Right atrium auricular region (tissue), 2 donors: ENCODE data around the gene EFHD2. TPM values are rescaled to one million over a fixed set of nuclear protein-coding genes. Genes with fewer than 3 reads are reported as not detected.

Experiments
- DNase-seq: peaks from one replicate; pipeline ENCODE4 v3.0.0-alpha.2; 2019; ENCODE audit warnings: low spot score
- H3K27ac ChIP-seq, 2 donors: fragments of 200-600 bp; sonication (generic); 1 replicate in 1 of 2; 2 replicates in 1 of 2; pipeline ENCODE4 v1.5.1; 2016 to 2019
- H3K27me3 ChIP-seq, 2 donors: fragments of 200-600 bp; sonication (generic); one replicate each; pipeline versions ENCODE4 v1.5.1 to v1.6.0; 2017 to 2019
- H3K36me3 ChIP-seq: fragments of 200-600 bp; sonication (generic); one replicate; pipeline ENCODE4 v1.5.1; 2016
- H3K4me1 ChIP-seq, 2 donors: fragments of 200-600 bp; sonication (generic); one replicate each; pipeline versions ENCODE4 v1.5.1 to v1.6.0; 2017 to 2019
- H3K4me3 ChIP-seq, 2 donors: fragments of 200-600 bp; sonication (generic); 1 replicate in 1 of 2; 2 replicates in 1 of 2; pipeline ENCODE4 v1.5.1; 2017 to 2019; ENCODE audit warnings: mild to moderate bottlenecking in 1 of 2, moderate library complexity in 1 of 2
- H3K9me3 ChIP-seq, 2 donors: fragments of 200-600 bp; sonication (generic); one replicate each; pipeline ENCODE4 v1.5.1; 2019
- CTCF ChIP-seq, 2 donors: fragments of 200-600 bp; sonication (generic); IDR thresholded peaks; one replicate each; pipeline ENCODE4 v1.5.1; 2019; ENCODE audit warnings: antibody characterized with exemption in 2 of 2
- total RNA-seq, 2 donors: library from RNA; depleted of rRNA; stranded (reverse); fragments of >200 nt; gene quantifications; one replicate each; pipeline ENCODE4 v1.1.0, GENCODE V29; 2016

The EFHD2 gene
- total RNA-seq, 2 donors from 2014 or later = 13.7 to 23.9 TPM

DNA sequence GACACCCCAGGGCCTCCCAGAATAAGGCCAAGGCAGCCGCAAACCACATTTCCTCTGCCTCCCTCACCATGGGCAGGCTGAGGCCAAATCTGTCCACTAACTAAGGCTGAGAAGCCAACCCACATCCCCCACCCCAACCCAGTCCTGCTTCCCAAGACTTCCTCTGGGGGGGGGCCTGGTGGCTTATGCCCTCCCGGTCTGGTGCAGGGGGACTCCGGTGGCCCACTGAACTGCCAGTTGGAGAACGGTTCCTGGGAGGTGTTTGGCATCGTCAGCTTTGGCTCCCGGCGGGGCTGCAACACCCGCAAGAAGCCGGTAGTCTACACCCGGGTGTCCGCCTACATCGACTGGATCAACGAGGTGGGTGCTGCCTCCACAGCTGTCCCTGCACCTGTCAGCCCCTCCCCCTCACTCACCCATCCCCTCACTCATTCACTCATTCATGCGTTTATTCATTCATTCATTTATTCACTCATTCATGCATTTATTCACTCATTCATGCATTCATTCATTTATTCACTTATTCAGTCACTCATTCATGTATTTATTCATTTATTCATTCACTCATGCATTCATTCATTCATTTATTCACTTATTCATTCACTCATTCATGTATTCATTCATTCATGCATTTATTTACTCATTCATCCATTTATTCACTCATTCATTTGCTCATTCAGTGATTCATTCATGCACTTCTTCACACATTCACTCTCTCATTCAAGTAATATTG lies 35.9 kb downstream of the EFHD2 start:
- Histone ChIP-seq H3K36me3 (no peaks in the 10 kb centered on the region), H3K4me3 (no peak overlapping the region), H3K4me1 (no peaks in the 10 kb centered on the region), H3K27ac (no peak overlapping the region), H3K9me3 (no peaks in the 10 kb centered on the region), H3K27me3 (no peaks in the 10 kb centered on the region)
- no peak for DNase-seq
- no peak for TF ChIP-seq CTCF (IDR thresholded peaks at IDR 0.05)

- Histone ChIP-seq H3K27me3 (no peaks in the 10 kb centered on the region), H3K4me3 (no peak overlapping the region), H3K4me1 (no peaks in the 10 kb centered on the region), H3K27ac (no peak overlapping the region), H3K36me3 (no peaks in the 10 kb centered on the region), H3K9me3 (no peaks in the 10 kb centered on the region)
- no peak for DNase-seq
- no peak for TF ChIP-seq CTCF (IDR thresholded peaks at IDR 0.05)
Measured at GRCh38 chr1:15446212-15446611, 36.5 kb downstream of the EFHD2 start.

DNA sequence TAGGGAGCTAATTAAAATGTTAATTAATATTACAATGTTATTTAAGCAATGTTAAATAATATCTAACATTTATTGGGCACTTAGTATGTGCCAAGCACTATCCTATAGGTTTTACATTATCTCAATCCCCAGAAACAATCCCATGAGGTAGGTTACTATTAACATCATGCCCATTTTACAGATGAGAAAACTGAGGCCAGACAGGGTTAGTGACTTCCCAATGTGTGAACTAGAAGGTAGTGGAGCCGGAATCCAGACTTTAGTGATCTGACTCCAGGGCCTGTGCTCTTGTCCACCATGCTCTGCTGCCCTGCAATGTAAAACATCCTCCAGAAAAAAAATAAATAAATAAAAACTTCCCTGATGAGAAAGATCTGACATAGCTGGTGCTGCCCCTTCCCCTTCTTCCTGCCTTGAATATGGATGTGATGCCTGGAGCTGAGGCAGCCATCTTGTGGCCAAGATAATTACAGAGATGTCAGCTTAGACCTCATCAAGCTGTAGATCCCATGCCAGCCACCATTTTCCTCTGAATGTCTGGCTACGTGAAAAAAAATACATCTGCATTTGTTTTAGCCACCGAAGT lies 39.3 kb downstream of the EFHD2 start:
- no peak overlapping the region for H3K27ac ChIP-seq
- H3K36me3 ChIP-seq = no peaks in the 10 kb centered on the region
- no peak overlapping the region for H3K4me3 ChIP-seq
- no peaks in the 10 kb centered on the region for H3K27me3 ChIP-seq
- no peaks in the 10 kb centered on the region for H3K4me1 ChIP-seq
- DNase-seq = no peak
- TF ChIP-seq CTCF (IDR thresholded peaks at IDR 0.05) = no peak
- no peaks in the 10 kb centered on the region for H3K9me3 ChIP-seq

DNA sequence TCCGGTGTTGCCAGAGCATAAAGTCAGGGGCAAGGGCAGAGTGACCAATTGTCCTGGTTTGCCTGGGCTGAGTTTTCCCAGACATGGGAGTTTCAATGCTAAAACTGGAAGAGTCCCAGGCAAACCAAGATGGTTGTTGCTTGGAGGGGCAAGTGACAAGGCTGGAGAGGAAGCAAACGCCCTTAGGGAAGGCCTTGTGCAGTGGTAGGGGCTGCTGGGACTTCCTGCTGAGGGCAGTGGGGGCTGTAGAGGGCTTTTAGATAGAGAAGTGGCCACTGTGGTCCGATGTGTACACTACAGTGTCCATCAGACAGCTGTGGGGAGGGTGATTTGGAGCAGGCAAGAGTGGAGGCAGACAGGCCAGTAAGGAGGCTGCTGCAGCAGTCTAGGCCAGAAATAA lies 39.9 kb downstream of the EFHD2 start:
- Histone ChIP-seq H3K27me3 (no peaks in the 10 kb centered on the region), H3K4me3 (no peak overlapping the region), H3K36me3 (no peaks in the 10 kb centered on the region), H3K4me1 (no peaks in the 10 kb centered on the region), H3K9me3 (no peaks in the 10 kb centered on the region), H3K27ac (no peak overlapping the region)
- DNase-seq = no peak
- no peak for TF ChIP-seq CTCF (IDR thresholded peaks at IDR 0.05)

DNA sequence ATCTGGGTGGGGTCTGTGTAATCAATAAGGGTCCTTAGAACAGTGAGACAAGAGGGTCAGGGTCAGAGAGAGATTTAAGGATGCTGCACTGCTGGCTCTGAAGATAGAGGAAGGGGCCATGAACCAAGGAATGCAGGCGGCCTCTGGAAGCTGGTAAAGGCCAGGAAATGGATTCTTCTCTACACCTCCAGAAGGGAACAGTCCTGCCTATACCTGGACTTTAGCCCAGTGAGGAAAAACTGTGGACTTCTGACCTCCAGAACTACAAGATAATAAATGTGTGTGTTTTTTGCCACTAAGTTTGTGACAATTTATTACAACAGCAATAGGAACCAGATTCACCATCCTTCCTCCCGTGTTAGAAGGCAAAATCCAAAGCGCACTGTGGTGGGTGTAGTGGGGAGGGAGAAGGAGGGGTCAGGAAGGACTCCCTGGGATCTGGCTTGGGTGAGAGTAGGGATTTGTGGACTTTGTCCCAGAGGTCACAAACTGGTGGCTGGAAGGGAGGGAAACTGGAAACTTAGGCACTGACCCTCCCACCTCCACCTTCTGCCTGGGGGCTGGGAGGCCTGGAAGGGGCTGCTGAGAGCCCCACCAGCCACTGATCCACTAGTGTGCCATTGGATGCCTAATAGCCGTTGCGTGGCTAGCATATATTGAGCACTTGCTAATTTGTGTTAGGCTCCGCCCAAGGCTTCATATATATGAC lies 41.5 kb downstream of the EFHD2 start:
- TF ChIP-seq CTCF (IDR thresholded peaks at IDR 0.05) = no peak
- no peak for DNase-seq
- H3K27me3 ChIP-seq = no peaks in the 10 kb centered on the region

More for the DNA sequence above, 41.5 kb downstream of the EFHD2 start:
- no peak overlapping the region for H3K27ac ChIP-seq
- H3K36me3 ChIP-seq = no peaks in the 10 kb centered on the region
- H3K9me3 ChIP-seq = no peaks in the 10 kb centered on the region
- no peaks in the 10 kb centered on the region for H3K4me1 ChIP-seq
- H3K4me3 ChIP-seq = no peak overlapping the region
